Measurements from ENCODE around the gene LRP1. TPM values are rescaled to one million over a fixed set of nuclear protein-coding genes. Genes with fewer than 3 reads are reported as not detected.
A peak's percentile ranks its signal among the peaks of the same experiment; 100 is the strongest.

Gene LRP1
- total RNA-seq, 1 donor from 2014 or later: 62.7 TPM

DNA sequence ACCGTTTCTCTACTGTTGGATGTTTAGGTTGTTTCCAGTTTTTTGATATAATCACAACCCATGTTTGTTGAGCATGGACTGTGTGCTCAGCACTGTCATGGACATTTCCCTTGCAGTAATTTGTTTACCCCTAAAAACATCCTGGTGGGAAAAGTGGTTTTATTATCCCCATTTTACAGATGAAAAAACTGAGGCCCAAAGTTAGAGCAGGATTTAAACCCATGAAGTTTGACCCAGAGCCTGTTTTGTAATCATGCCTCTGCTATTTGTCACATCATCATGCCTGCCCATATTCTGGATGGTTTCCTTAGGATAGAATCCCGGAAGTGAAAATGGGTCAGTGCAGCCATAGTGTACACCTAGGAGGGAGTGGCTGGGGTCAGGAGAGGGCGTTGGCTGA lies 36.2 kb downstream of the LRP1 start:
- Mint-ChIP-seq H3K27ac (ENCODE audit: unreplicated experiment) (no peak overlapping the region), H3K4me3 (no peak overlapping the region)

DNA sequence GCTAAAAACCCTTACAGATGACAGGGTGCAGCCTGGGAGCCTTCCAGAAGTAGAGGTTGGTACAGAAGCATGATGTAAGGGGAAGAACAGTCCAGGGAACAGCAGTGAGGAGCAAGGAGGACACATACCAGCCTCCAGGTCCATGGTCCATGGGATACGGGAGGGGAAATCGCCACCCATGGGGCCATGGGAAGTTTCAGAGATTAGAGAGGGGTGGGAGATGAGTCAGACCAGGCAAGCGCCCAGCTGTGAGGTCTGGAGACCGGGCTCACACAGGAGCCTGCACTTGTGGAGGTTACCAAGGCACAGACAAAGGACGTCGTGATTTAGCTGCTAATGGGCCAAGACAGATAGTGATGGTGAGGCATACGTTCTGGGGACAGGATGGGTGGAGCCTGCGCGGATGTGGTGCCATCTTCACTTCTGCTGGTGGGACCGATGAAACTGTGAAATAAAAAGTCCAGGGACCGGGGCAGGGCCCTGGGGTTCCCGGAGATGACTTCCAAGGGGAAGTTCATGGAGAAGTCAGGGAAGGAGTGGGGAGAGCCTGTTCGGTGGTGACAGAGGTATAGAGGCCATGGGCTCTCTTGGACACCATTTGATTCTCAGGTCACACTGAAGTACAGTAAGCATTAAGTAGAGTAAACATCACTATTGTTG lies 36.8 kb downstream of the LRP1 start:
- H3K27ac Mint-ChIP-seq (ENCODE audit: unreplicated experiment): no peak overlapping the region
- H3K4me1 Mint-ChIP-seq: no peaks in the 10 kb centered on the region
- no peak overlapping the region for H3K4me3 Mint-ChIP-seq
- H3K27me3 Mint-ChIP-seq (ENCODE audit: low read depth): no peaks in the 10 kb centered on the region
- DNase-seq (ENCODE audit: low read depth, low spot score): no peak
- H3K9me3 Mint-ChIP-seq: no peaks in the 10 kb centered on the region
- TF ChIP-seq, protein P1, sequence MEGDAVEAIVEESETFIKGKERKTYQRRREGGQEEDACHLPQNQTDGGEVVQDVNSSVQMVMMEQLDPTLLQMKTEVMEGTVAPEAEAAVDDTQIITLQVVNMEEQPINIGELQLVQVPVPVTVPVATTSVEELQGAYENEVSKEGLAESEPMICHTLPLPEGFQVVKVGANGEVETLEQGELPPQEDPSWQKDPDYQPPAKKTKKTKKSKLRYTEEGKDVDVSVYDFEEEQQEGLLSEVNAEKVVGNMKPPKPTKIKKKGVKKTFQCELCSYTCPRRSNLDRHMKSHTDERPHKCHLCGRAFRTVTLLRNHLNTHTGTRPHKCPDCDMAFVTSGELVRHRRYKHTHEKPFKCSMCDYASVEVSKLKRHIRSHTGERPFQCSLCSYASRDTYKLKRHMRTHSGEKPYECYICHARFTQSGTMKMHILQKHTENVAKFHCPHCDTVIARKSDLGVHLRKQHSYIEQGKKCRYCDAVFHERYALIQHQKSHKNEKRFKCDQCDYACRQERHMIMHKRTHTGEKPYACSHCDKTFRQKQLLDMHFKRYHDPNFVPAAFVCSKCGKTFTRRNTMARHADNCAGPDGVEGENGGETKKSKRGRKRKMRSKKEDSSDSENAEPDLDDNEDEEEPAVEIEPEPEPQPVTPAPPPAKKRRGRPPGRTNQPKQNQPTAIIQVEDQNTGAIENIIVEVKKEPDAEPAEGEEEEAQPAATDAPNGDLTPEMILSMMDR (conservative IDR thresholded peaks at IDR 0.05): no peak
- peaks cover 13% of the 10 kb centered on the region for H3K36me3 Mint-ChIP-seq (ENCODE audit: low read depth)

More for the DNA sequence above, 36.2 kb downstream of the LRP1 start:
- H3K4me1 Mint-ChIP-seq: no peaks in the 10 kb centered on the region
- H3K9me3 Mint-ChIP-seq: no peaks in the 10 kb centered on the region
- H3K36me3 Mint-ChIP-seq (ENCODE audit: low read depth): peaks cover 13% of the 10 kb centered on the region
- TF ChIP-seq, protein P1 (conservative IDR thresholded peaks at IDR 0.05): no peak
- H3K27me3 Mint-ChIP-seq (ENCODE audit: low read depth): no peaks in the 10 kb centered on the region
- DNase-seq (ENCODE audit: low read depth, low spot score): no peak

DNA sequence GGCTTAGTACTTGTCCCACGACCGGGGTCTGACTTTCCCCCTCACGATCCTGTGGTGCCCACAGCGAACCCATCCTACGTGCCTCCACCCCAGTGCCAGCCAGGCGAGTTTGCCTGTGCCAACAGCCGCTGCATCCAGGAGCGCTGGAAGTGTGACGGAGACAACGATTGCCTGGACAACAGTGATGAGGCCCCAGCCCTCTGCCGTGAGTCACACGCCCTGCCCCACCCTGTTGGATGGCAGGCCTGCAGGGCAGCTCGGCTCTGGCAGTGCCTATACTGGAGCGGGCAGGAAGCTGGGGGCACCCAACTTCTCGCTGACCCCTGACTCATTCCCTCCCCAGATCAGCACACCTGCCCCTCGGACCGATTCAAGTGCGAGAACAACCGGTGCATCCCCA lies 37.5 kb downstream of the LRP1 start:
- Mint-ChIP-seq H3K27me3 (ENCODE audit: low read depth) (no peaks in the 10 kb centered on the region), H3K36me3 (ENCODE audit: low read depth) (peaks cover 13% of the 10 kb centered on the region), H3K27ac (ENCODE audit: unreplicated experiment) (no peak overlapping the region), H3K4me1 (no peaks in the 10 kb centered on the region), H3K4me3 (no peak overlapping the region), H3K9me3 (no peaks in the 10 kb centered on the region)
- TF ChIP-seq, protein P1 (conservative IDR thresholded peaks at IDR 0.05): no peak
- no peak for DNase-seq (ENCODE audit: low read depth, low spot score)

DNA sequence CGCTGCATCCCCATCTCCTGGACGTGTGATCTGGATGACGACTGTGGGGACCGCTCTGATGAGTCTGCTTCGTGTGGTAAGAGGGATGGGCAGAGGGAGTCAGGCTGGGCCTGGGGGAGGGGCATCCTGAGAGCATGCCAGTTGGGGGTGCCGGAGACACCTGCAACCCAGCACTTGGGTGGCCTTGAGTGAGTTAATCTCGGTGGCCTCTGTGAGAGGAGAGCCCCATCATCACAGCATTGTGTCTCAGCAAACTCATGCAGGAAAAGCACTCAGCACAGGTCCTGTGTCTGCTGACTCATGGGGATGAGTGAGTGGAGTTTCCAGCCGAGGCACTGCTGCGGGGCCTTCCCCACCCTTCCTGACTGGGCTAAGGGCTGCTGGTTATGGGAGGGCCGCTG lies 38.7 kb downstream of the LRP1 start:
- peaks cover 6% of the 10 kb centered on the region for H3K4me1 Mint-ChIP-seq
- H3K4me3 Mint-ChIP-seq: no peak overlapping the region
- no peak for DNase-seq (ENCODE audit: low read depth, low spot score)
- H3K27me3 Mint-ChIP-seq (ENCODE audit: low read depth): no peaks in the 10 kb centered on the region
- TF ChIP-seq, protein P1 (conservative IDR thresholded peaks at IDR 0.05): no peak
- H3K36me3 Mint-ChIP-seq (ENCODE audit: low read depth): peaks cover 6% of the 10 kb centered on the region
- H3K27ac Mint-ChIP-seq (ENCODE audit: unreplicated experiment): no peak overlapping the region
- no peaks in the 10 kb centered on the region for H3K9me3 Mint-ChIP-seq

DNA sequence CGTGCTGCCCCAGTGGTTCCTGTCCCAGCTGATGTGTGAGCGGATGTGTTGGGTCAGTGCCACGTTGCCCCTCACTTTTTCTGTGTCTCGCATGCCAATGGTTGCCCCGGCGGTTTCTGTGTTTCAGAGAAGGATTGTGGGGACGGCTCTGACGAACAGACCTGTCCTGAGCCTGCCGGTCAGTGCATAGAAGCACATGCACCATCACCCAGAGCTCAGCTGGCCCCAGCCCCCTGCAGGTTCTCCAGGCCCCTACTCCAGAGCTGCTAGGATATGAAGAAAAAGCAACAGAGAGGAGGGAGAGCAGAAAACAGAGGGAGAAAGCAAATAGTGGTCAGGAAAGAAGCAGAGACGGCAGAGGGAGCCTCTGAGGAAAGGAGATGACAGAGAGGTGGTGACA lies 39.8 kb downstream of the LRP1 start:
- TF ChIP-seq, protein P1 (conservative IDR thresholded peaks at IDR 0.05): no peak
- Mint-ChIP-seq H3K9me3 (no peaks in the 10 kb centered on the region), H3K36me3 (ENCODE audit: low read depth) (no peaks in the 10 kb centered on the region), H3K4me1 (peaks cover 13% of the 10 kb centered on the region), H3K27ac (ENCODE audit: unreplicated experiment) (peak overlapping the region; percentile 57), H3K4me3 (no peak overlapping the region), H3K27me3 (ENCODE audit: low read depth) (no peaks in the 10 kb centered on the region)
- DNase-seq (ENCODE audit: low read depth, low spot score): no peak

Measured in neural crest cell (in vitro differentiated cells).